ENCODE data around the gene GRIN1.

The GRIN1 gene

DNA sequence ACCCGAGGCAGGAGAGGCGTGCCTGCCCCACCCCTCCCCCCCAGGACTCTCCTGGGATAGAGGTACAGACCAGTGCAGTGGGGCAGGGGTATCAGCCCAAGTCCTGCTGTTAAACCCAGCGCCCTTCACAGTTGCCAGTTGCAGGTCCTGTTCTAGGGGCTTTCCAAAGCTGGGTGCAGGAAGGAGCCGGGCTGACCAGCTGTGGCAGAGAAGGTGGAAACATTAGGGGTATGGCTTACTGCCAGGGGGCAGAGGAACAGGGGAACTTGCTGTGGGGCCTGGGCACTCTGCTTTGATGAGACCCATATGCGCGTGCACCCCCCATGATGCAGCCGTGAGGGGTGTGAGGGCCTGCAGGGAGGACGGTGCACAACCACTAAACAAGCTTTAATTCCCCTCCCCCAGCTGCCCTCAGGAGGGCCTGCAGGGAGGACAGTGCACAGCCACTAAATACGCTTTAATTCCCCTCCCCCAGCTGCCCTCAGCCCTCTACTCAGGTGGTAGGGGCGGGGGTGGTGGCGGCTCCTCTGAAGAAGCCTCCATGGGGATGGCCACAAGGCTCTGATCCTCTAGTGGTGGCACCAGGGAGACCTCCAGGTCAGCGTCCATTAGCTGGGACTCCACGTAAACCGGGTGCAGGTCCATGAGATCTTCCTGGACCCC lies 31.7 kb downstream of the GRIN1 start:
- Mint-ChIP-seq H3K4me1 (peaks cover 32% of the 10 kb centered on the region), H3K9me3 (no peaks in the 10 kb centered on the region), H3K27ac (no peak overlapping the region), H3K4me3 (no peak overlapping the region), H3K27me3 (peaks cover 76% of the 10 kb centered on the region)
- ATAC-seq: no peak
- DNase-seq: no peak

DNA sequence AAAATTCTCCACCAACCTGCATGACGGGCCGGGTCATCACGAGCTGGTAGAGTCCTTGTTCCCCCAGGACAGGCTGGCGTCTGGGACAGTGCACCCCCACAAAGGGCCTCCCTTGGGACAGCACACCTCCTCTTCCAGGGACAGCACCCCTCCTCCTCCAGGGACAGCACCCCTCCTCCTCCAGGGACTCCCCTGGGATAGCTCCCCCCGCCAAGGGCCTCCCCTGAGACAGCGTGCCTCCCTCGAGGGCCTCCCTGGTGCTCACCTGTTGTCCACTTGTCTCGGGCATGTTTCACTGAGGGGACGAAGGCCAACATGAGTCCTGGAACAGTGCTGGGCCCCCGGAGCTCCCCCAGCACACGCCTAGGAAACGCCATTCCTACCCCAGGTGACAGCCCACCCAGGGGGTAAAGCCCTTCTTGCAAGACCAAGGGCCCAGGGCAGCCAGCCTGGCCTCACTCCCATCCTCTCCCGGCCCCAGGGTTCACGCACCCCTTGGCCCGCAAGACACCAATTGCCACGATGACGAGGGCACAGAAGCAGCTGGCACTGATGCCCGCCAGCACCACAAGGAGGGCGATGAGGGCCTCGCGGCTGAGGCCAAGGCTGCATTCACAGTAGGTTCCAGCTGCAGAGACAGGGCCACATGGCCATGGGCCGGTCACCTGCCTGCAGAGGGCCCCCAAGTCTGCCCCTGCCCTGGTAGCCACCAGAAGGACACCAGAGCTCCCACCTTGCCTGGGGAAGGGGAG lies 32.4 kb downstream of the GRIN1 start:
- DNase-seq (no peak), ATAC-seq (no peak)
- Mint-ChIP-seq H3K4me1 (peaks cover 34% of the 10 kb centered on the region), H3K27ac (no peak overlapping the region), H3K27me3 (peaks cover 72% of the 10 kb centered on the region), H3K4me3 (no peak overlapping the region), H3K9me3 (no peaks in the 10 kb centered on the region)

DNA sequence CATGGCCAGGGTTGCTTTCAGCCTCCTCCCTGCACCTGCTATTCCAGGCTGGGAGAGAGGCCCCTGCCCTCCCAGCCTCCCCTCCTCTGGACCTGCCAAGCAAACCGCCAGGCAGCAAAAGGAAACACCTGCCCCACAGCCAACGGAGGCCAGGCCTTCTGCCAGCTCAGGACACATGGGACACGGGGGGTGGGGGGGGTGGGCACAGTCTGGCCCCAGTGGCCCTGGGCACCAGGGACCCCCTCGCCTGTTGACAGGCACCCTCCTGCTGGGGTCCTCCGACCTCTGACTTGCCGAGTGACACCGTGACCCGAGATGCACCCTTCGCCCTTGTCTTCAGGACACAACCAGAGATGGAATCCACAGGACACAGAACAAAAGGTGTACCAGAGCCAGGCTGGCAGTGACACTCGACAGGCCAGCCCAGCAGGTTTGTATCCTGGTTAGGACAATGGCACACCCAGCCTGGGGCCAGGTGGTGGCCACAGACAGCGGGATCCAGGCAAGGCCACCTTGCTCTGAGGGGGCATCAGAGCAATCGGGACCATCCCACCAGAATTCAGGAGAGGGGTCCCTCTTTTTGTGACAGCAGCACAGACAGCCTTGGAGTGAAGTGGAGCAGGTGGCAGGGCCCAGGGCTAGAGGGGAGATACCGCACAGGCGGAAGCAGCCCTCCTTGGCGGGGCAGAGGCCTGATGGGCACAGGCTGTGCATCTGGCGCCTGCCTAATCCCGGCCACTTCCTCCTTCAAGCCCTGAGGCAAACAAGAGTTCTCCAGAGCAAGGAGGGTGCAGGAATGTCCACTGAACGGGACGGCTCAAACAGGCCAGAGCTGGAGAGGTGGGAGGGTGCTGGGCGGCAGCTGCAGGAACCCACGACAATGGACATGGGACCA lies 34.2 kb downstream of the GRIN1 start:
- Mint-ChIP-seq H3K9me3 (no peaks in the 10 kb centered on the region), H3K27ac (no peak overlapping the region), H3K4me3 (no peak overlapping the region), H3K27me3 (peaks cover 64% of the 10 kb centered on the region), H3K4me1 (peaks cover 34% of the 10 kb centered on the region)
- DNase-seq (no peak), ATAC-seq (no peak)

DNA sequence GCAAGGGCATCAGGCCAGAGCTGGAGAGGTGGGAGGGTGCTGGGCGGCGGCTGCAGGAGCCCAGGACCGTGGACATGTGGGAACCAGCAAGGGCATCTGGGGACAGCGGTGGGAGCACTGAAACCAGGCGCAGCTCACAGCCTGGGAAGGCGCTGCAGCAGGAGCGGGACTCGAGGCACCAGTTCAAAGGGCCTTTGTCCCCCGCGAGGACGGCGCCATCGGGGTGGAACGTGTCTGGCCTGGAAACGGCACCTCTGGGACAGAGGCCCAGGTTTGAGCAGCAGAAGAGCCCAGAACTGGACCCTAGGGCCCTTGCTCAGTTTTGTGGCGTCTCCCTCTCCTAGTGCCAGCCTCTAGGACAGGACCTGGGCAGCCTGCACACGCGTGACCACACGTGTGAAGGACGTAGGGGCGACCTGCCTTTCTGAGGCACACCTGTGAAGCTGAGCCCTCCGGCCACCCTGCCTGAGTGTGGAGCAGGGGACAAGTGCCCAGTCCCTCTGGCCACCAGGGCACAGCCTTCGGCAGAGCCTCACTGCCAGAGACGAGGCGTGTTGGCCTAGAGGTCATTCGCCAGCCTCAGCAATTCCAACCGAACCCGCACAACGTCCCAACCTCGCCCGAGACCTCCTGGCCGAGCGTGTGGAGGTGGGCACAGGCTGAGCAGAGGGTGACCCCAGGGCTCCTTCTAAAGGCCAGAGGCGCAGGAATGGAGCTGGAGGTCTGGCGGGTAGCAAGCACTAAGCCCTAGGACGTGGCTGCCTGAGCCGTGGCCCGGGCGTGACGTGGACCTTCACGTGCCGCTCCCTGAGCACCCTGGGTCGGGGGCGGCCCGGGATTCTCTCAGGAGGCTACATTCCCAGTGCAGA lies 35.1 kb downstream of the GRIN1 start:
- H3K27me3 Mint-ChIP-seq: peaks cover 56% of the 10 kb centered on the region
- DNase-seq (no peak), ATAC-seq (no peak)
- H3K4me3 Mint-ChIP-seq: no peak overlapping the region
- H3K27ac Mint-ChIP-seq: no peak overlapping the region
- no peaks in the 10 kb centered on the region for H3K9me3 Mint-ChIP-seq
- peaks cover 28% of the 10 kb centered on the region for H3K4me1 Mint-ChIP-seq

DNA sequence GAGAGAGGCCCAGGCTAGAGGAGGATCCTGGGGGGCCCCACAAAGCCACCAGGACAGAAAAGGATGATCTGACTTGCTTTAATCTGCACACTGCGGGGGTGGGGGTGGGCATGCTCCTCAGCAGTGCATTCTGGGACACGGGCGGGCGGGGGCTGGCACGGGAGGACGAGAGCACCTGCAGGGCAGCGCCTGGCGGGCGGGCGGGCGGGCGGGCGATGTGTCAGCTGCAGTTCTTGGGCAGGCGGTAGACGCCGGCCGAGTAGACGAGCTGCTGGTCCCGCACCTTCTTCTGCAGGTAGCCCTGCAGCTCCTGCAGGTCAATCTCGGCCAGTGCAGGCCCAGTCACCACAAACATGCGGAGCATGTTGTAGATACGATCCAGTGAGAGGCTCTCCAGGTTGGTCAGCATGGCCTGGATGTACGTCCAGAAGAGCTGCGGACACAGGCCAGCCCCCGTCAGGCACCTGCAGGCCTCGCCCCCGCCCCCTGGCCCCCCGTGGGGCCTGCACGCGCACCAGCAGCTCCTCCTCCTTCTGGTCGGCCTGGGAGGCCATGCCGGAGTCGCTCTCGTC lies 35.9 kb downstream of the GRIN1 start:
- no peaks in the 10 kb centered on the region for H3K9me3 Mint-ChIP-seq
- H3K4me1 Mint-ChIP-seq: peaks cover 26% of the 10 kb centered on the region
- H3K4me3 Mint-ChIP-seq: no peak overlapping the region
- no peak overlapping the region for H3K27ac Mint-ChIP-seq
- H3K27me3 Mint-ChIP-seq: peaks cover 51% of the 10 kb centered on the region
- DNase-seq: no peak
- ATAC-seq: peak; percentile 31

DNA sequence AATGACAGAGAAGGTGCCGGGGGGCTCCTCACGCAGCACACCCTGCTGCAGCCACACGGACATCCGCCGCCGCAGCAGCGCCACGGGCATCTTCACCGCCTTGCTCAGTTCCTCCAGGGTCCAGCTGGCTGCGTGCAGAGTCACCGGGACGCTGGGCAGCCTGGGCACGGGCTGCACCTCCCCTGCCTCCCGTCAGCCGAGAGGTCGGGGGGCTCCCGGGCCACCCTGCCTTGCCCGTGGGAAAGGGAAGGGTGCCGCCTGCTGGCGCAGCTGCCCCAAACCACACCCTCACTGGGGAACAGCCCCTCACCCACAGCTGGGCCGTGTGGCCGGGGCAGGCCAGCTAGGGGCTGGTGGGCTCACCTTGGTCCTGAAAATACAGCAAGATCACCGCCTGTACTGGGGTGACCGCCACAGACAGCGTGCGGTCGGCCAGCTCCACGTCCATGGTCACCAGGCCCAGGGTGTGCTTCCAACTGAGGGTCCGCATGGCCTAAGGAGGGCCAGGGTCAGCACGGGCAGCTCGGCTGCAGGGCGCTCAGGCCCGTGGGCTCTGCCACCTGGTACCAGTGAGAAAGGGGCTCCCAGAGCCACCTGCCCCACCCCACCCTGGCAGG lies 36.5 kb downstream of the GRIN1 start:
- H3K27ac Mint-ChIP-seq: no peak overlapping the region
- DNase-seq (no peak), ATAC-seq (no peak)
- peaks cover 45% of the 10 kb centered on the region for H3K27me3 Mint-ChIP-seq
- peaks cover 26% of the 10 kb centered on the region for H3K4me1 Mint-ChIP-seq
- H3K4me3 Mint-ChIP-seq: no peak overlapping the region
- no peaks in the 10 kb centered on the region for H3K9me3 Mint-ChIP-seq

DNA sequence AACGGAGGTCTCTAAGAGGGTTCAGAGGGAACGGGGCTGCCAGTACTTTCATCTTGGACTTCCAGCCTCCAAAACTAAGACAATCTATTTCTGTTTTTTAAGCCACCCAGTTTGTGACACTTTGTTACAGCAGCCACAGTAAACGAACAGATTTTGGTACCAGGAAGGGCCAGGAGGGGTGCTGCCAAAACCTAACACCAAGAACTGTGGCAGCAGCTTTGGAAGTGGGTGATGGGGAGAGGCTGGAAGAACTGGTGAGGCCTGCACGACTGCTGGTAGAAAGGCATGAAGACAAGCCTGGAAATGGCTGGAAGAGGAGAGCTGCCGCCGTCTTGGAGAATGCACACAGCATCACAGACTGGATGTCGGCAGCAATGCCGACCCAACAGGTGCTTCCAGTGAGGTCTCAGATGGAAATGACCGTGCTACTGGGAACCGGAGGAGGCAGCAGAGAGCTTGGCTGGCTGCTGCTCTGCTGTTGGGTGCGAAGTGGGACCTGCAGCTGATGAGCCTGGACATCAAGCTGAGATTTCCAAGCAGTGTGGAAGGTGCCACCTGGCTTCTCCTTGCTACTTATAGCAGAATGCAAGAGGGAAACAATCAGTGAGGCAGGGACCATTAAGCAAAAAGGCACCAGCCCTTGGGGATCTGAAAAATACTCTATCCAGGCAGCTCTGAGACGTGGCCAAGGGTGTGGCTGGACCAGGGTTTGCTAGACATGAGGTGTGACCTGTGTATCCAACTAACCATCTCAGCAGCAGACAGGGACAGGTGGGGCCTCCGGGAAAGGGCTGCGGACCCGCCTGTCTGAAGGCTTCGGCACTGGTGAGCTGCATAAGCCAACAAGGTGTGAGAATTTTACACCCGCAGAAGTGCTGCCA lies 37.6 kb downstream of the GRIN1 start:
- Mint-ChIP-seq H3K4me3 (no peak overlapping the region), H3K27ac (no peak overlapping the region), H3K9me3 (no peaks in the 10 kb centered on the region), H3K27me3 (peaks cover 34% of the 10 kb centered on the region), H3K4me1 (peaks cover 26% of the 10 kb centered on the region)
- no peak for DNase-seq
- ATAC-seq: peak; percentile 29

DNA sequence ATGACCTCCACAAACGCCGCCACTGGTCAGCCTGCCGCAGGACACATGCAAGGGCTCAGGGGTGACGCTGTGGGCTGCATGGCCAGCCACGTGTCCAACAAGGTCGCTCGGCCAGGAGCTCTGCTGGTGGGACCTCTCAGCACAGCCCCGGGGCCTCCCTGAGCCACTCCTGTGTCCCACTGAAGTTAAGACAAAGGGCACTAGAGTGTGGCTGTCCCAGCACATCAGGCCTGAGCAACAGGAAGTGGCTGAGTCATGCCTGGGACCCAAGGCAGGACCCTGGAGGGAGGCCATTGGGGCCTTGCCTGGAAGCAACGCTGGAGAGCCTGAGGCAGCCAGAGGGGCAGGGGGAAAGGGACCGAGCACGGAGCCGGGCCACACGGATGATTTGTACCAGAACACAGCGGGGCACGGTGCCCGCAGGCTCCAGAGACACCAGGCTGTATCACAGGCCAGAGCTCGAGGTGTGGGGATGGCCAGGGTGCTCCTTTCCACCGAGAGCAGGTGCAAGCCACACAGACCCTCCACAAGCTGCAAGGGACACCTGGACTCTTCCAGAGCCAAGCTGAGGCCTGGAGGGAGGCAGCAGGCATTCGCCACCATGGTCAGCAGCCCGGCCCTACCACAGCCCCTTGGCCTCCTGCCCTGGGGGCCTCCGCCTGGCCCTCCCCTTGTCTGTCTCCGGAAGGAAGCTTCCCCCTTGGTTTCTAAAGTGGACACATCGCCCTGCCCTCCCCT lies 39.4 kb downstream of the GRIN1 start:
- H3K27me3 Mint-ChIP-seq: peaks cover 16% of the 10 kb centered on the region
- H3K27ac Mint-ChIP-seq: peak overlapping the region in 1 of 2 donors; percentile 78
- H3K4me3 Mint-ChIP-seq: no peak overlapping the region
- H3K4me1 Mint-ChIP-seq: peaks cover 22% of the 10 kb centered on the region
- no peaks in the 10 kb centered on the region for H3K9me3 Mint-ChIP-seq
- DNase-seq (no peak), ATAC-seq (no peak)

DNA sequence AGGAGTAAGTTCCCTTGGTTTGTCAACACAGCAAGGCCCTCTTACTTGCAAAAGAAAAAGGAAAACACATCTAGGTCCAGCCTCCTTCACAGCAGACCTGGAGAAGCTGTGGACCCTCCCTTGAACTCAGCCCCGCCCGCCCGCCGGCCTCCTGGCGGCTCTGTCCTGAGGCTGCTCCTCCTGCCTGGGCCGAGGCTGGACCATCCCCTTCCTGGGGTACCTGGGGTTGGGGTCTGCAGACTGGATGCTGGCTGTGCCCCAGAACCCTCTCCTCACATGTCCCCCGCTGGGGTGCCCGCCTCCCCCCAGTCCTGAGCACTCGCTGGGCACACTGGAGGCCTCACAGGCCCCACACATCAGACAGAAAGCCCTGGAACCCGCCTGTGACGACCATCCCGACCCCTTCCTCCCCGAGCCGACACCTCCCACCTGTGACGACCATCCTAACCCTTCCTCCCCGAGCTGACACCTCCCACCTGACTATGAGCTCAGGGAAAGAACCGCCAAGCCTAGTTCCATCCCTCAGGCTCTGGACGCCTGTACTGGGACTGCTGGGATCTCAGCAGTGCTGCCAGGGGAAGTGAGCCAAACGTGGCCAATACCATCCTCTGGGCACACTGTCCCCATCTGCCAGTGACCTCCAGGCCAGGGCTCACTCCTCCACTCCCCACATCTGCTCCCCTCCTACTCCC lies 40.1 kb downstream of the GRIN1 start:
- Mint-ChIP-seq H3K4me1 (peaks cover 20% of the 10 kb centered on the region), H3K27ac (peak overlapping the region in 1 of 2 donors; percentile 42), H3K9me3 (no peaks in the 10 kb centered on the region), H3K27me3 (peaks cover 9% of the 10 kb centered on the region), H3K4me3 (no peak overlapping the region)
- ATAC-seq: no peak
- DNase-seq: no peak

DNA sequence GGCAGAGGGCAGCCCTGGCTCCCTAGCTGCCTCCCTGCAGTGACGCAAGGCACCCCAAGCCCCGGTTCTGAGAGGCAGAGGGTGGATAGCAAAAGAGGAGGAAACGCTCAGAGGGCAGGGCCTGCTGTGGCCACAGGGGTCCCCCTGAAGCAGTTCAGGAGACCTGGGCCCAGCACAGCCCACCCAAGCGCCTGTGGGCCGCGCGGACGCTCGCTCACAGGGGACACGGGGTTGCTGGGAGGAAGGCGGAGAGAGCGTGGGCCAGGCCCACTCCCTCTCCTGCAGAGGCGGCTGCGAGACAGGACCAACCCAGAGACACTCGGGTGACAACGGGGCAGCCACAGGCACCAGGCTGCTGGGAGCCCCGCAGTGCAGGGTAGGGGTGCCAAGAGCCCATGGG lies 40.8 kb downstream of the GRIN1 start:
- H3K27me3 Mint-ChIP-seq: peaks cover 9% of the 10 kb centered on the region
- no peak overlapping the region for H3K4me3 Mint-ChIP-seq
- DNase-seq: no peak
- H3K9me3 Mint-ChIP-seq: no peaks in the 10 kb centered on the region
- peak overlapping the region in 1 of 2 donors; percentile 50 for H3K27ac Mint-ChIP-seq
- H3K4me1 Mint-ChIP-seq: peaks cover 20% of the 10 kb centered on the region
- no peak for ATAC-seq

DNA sequence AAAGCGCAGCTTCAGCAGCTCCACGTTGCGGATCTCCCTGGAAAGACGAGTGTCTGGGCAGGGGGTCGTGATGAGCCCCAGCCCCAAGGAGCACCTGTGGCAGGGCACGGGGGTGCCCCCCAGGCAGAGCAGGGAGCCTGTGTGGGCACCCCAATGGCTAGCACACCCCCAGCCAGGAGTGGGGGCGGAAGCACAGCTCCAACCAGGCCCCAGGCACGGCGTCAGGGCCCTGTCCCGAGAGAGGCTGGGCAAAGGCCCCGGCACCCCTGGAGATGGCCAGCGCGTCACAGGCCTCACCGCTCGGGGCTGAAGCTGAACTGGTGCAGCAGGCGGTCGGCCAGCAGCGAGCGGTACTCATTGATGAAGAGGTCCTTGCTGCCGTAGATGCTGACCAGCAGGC lies 41.5 kb downstream of the GRIN1 start:
- H3K27me3 Mint-ChIP-seq: peaks cover 5% of the 10 kb centered on the region
- no peak overlapping the region for H3K4me3 Mint-ChIP-seq
- DNase-seq: no peak
- H3K9me3 Mint-ChIP-seq: no peaks in the 10 kb centered on the region
- ATAC-seq: no peak
- peaks cover 17% of the 10 kb centered on the region for H3K4me1 Mint-ChIP-seq
- no peak overlapping the region for H3K27ac Mint-ChIP-seq

DNA sequence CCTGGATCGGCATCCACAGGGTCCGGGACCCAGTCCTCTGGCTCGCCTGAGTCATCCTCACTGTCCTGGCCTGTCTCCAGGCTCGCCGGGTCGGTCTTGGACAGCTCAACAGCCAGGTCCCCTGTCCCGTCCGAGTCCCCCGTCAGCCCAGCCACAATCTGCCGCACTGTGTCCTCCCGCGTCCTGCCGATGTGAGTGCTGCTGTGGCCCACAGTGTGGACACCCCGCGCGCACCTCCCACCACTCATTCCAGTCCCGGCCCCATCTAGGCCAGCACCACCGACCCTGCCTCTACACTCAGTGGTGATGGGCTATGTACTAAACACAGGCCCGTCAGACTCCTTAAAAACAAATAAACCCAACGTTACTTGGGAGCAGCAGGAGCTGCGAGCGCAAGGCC lies 42.7 kb downstream of the GRIN1 start:
- H3K9me3 Mint-ChIP-seq: no peaks in the 10 kb centered on the region
- DNase-seq (no peak), ATAC-seq (no peak)
- H3K27ac Mint-ChIP-seq: no peak overlapping the region
- peaks cover 25% of the 10 kb centered on the region for H3K4me1 Mint-ChIP-seq
- H3K4me3 Mint-ChIP-seq: no peak overlapping the region
- H3K27me3 Mint-ChIP-seq: no peaks in the 10 kb centered on the region

DNA sequence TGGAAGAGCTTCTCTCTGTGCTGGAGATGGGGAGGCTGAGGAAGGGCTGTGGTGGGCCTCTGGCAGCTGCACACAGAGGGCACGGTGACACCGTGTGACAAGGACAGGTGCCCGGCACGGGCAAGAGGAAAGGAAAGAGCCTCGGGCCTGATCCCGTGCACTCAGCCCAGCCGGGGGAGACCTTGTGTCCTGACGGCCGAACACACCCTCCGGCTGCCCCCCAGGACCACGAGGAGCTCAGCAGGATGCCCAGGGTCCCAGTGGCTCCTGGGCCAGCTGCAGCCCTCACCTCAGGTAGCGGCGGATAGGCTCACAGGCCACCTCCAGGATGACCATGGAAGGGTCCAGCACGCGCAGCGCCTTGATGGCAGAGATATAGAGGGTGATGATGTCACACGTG lies 43.9 kb downstream of the GRIN1 start:
- Mint-ChIP-seq H3K4me1 (peaks cover 36% of the 10 kb centered on the region), H3K27me3 (no peaks in the 10 kb centered on the region), H3K4me3 (no peak overlapping the region), H3K27ac (peak overlapping the region in 1 of 2 donors; percentile 85), H3K9me3 (no peaks in the 10 kb centered on the region)
- no peak for ATAC-seq
- DNase-seq: no peak

Data from stimulated activated naive CD8-positive, alpha-beta T cell treated with anti-CD3 and anti-CD28 coated beads, Interleukin-15, amount 100 ng/mL, for 72 hours (primary cell).